NCI-H128 (cell line): ENCODE data around the gene AP5Z1.

ENCODE experiments used
- DNase-seq: peaks from one replicate; lab custom pipeline; 2025; ENCODE audit not compliant: unreplicated experiment; lab: John Stamatoyannopoulos, UW

The AP5Z1 gene

DNA sequence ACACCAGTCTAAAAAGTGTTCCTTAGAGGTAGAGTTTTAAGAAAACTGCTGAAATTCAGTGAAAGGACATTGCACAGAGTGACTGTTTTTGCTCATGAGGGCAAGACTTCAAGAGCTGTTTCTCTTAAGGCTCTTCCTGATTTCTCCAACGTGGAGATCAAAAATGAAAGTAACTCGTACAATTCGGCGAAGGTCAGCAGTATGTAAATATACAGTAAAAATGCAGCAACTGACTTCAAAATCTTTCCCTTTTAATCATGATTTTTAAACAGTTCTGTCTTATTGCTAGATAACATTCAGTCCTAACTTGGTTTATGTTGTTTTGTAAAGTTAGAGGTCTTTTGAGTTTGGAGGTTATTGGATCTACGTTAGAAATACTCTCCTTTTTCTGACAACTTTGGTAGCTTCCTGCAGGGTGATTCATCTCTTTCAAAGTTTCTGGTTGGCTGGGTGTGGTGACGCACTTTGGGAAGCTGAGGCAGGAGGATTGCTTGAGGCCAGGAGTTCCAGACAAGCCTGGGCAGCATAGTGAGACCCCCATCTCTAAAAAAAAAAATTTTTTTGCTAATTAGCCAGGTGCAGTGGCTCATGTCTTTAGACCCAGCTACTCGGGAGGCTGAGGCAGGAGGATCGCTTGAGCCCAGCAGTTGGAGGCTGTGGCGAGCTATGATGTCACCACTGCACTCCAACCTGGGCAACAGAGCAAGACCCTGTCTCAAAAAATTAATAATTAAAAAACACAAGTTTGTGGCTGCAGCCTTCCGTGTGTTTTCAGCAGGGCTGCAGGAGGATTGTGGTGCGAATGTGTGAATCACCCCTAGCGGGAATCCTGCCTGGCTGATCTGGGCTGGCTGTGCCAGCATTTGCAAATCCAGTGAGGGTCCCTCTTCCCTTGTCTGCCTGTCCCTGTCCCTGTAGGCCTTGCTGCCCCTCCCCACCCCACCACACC, 29.2 kb upstream of the AP5Z1 start:
- no peak for DNase-seq

DNA sequence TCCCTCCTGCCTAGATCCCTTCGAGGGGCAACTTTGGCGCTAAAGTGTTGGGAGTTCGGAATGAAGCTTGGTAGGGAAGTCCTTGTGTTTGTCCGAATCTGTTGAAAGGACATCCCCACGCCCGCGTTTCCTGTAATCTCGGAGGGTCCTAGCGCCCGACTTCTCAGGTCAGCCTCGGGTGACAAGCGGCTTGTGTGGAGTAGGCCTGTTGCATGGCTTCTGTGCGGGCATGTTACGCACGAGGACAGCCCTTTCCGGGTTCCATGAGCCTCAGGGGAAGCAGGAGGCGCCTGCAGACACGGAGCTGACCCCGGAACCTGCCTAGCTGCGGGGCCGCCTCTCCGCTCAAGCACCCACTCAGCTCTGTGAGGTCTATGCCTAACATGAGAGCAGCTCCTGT, 28.4 kb upstream of the AP5Z1 start:
- no peak for DNase-seq

GRCh38 chr7:4747746-4748145, 27.7 kb upstream of the AP5Z1 start:
- no peak for DNase-seq

DNA sequence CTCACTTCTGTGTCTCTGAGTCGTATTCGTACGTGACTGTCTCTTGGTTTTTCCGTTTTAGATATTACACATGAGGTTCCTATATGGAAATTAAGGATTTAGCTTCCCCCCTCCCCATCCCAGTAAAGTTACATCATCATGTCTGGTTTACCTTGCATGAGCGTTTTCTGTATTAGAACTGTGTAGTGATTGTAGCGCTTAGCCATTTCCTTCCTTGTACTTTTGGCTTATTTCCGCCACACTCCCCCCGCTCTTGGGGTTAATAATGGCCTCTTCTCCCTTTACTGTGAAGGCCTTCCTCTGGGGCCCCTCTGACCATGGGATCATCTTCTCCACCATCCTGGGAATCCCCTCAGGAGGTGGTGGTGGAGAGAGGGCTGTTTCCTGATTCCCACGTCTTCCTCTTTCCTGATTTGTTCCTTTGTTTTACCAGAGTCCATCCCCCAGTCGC, 27.2 kb upstream of the AP5Z1 start:
- DNase-seq, result no peak

DNA sequence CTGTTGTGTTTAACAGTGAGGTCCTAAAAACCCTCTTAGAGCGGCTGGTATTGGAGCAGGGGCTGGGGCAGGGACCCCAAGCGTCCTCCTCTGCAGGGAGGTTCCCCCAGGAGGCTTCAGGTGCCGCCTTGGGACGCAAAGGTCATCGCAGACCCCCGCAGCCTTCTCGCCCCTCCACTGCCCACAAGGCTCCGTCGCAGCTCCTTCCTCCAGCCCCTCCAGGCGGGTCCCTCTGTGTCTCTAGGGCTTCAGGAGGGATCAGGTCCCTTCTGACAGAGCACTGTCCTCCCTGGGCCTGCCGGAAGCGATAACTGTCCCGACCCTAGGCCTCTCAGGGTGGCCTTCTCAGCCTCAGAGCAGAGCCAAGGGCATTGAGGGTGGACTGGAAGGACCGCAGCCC, 26.1 kb upstream of the AP5Z1 start:
- no peak for DNase-seq

GRCh38 chr7:4749798-4750197, 25.6 kb upstream of the AP5Z1 start:
- DNase-seq, result no peak

DNA sequence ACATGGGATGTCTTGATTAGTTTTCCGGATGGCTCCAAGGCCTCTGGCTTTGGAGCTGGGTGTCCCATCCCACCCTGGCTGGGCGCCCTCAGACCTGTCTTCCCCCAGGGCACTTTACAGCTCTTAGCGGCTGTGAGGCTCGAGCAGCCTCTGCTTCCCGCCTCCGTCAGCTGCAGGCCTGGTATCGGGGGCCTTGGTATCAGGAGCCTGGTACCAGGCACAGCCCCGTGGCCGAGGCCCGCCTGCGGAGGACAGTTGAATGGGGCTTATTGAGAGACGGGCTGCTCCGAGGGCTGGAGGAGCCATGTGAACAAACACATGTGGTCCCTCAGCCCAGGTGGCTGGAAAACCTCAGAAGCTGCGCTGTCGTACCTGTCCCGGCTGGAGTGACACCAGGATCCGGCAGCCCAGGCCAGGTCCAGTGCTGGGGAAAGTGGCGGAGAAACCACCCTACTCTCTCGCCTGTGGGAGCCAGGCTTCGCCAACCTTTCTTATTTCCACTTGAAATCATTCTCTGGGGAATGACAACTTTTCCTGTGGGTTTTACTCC, 23.9 kb upstream of the AP5Z1 start:
- no peak for DNase-seq

DNA sequence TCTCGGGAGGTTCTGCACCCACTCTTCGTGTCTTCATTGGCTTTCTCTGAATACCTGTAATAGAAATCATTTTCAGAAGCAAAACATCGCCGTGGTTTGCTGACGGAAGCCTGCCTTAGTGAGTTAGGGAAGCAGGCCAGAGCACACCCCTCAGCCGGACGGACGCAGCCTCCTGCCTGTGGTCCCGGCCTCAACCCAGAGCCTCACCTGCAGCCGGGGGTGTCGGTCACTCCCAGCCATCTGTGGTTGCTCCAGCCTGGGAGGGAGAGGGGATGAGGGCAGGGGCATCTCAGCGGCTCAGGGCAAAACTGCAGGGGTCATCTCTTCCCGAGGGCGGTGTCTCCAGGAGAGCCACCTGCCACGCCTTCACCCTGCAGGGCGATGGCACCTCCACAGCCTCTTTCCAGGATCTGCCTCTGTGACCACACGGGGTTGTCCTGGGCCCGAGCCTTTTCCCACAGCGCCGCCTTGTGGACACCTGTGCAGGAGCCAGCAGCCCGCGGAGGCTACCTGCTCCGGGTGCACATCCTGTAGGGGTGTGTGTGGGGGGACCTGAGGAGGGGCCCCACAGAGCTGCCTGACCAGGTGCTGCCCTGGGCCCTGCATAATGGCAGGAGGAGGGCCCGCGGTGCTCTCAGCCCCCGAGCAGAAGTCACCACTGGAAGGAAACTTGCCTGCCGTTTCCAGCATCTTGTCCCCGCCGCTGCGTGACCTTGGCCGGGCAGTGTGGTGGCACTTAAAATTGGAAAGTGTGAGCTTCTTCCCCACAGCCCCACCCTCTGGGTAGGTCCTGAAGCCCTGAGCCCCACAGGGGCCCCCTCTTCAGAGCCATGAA, 21.6 kb upstream of the AP5Z1 start:
- DNase-seq, result peak; percentile 38

- DNase-seq, result no peak
Observed at GRCh38 chr7:4754433-4755010, 20.9 kb upstream of the AP5Z1 start.

DNA sequence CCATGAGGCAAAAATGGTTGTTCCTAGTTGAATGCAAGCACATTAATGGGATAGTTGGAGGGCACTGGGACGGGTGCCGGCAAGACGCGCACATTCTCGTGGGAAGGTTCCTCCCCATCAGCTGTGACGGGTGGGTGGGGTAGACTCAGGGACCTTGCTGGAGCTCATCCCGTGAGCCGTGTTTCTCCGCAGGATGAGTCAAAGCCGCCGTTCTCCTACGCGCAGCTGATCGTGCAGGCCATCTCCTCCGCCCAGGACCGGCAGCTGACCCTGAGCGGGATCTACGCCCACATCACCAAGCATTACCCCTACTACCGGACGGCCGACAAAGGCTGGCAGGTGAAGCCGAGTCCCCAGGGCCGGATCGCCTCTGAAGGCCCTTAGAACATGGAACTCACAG, 20.4 kb upstream of the AP5Z1 start:
- DNase-seq, result no peak

DNA sequence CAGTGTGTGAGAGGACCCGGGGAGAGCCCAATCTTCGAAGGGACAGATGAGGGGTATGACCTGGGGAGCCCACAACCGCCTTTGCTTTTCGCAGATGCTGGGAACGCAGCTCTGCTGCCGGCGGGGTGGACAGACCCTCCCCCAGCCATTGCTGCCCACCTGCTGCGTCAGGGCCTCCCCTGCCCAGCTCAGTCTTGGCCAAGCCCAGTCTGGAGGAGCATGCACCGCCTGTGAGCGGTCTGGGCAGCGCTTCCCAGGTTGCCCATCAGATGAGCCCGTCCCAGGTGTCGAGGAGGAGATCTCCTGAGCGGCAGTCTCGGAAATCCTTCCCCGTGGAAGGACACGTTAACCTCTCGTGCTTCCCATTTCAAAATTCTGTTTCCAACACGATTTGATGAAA, 17.3 kb upstream of the AP5Z1 start:
- DNase-seq, result no peak

DNA sequence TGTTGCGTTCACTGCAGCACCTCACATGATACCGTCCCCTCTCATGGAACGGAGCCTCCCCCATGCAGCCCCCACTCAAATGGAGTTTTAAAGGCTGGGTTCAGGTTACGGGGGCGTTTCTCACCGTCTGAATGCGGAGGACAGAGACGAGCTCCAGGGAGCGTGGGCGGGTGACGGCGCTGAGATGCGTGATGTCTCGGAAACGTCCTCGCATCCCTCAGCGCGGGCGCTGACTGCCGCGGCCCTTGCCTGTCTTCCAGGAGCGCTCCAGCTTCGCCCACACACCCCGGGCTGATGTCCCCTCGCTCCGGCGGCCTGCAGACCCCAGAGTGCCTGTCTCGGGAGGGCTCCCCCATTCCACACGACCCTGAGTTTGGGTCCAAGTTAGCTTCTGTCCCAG, 16.6 kb upstream of the AP5Z1 start:
- DNase-seq, result no peak

- DNase-seq, result no peak
Observed at GRCh38 chr7:4759211-4759610, 16.2 kb upstream of the AP5Z1 start.

GRCh38 chr7:4760952-4761351, 14.5 kb upstream of the AP5Z1 start:
- DNase-seq, result no peak

DNA sequence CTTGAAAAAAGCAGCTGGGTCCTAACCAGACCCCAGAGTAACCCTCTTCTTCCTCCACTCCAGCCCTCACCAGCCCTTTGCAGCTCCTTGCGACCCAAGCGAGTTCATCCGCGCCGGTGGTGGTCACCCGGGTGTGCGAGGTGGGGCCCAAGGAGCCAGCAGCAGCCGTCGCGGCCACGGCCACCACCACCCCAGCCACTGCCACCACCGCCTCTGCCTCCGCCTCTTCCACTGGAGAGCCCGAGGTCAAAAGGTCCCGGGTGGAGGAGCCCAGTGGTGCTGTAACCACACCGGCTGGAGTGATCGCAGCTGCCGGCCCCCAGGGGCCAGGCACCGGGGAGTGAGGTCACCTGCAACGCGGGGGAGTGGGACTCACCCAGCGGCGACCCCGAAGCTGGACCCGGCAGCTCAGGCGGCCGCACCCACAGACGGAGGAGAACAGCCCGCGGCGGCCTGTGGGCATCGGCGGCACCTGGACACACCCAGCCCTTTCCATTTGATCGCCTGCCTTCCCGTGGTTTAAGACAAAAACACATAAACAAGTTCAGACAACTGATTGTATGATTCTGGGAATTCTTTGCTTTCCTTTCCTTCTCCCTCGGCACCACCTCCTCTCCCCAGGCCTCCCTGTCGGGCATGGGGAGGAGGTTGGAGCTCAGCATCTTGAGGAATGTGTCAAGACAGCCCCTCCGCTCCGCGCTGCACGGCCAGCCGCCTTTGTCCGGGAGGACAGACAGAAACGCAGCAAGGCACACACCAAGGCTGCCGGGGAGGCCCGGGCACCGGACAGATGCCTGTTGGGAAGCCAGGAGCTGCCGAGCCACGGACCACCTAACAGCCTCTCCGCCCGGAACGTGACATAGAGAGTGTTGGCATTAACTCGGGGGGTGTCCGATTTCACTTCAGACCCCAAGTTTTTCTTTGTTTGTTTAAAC, 13.0 kb upstream of the AP5Z1 start:
- DNase-seq, result no peak

- no peak for DNase-seq
Observed at GRCh38 chr7:4763091-4763793, 12.2 kb upstream of the AP5Z1 start.

DNA sequence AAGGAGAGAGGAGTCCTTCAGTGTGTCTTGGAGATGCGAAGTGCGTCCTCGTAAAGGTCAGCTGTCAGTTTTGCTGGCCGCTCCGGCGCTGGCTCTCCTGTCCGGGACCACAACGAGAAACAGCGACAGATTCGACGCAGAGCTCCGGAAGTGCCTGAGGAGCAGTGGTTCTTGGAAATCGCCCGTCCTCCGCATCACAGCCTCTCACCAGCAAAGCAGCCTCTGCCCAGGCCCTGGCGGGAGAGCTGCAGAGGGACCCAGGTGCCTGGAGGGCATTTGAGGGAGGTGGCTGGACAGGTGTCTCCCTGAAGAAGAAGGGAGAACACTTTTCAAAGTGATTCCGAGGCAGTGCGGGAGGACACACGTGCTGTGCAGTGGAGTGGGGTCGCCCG, 11.6 kb upstream of the AP5Z1 start:
- DNase-seq, result no peak

- no peak for DNase-seq
Observed at GRCh38 chr7:4764402-4765007, 10.9 kb upstream of the AP5Z1 start.

- DNase-seq, result no peak
Observed at GRCh38 chr7:4765776-4766490, 9.5 kb upstream of the AP5Z1 start.
